NAMALWA (cell line): ENCODE results near the gene SLCO3A1.

Source experiments
- DNase-seq: peaks from one replicate; pipeline ENCODE4 v3.0.0-alpha.2; 2015; ENCODE audit warnings: low spot score

SLCO3A1 gene

GRCh38 chr15:91861223-91861622 lies 7.7 kb downstream of the SLCO3A1 start:
- DNase-seq, result peak; percentile 65

GRCh38 chr15:91862891-91863504 lies 9.5 kb downstream of the SLCO3A1 start:
- DNase-seq, result no peak

GRCh38 chr15:91863621-91864255 lies 10.2 kb downstream of the SLCO3A1 start:
- no peak for DNase-seq

- peak; percentile 63 for DNase-seq
Observed at GRCh38 chr15:91864664-91865063, 11.2 kb downstream of the SLCO3A1 start.

GRCh38 chr15:91865486-91865885 lies 12.0 kb downstream of the SLCO3A1 start:
- no peak for DNase-seq

GRCh38 chr15:91865950-91866349 lies 12.4 kb downstream of the SLCO3A1 start:
- DNase-seq, result no peak

- no peak for DNase-seq
Observed at GRCh38 chr15:91866371-91866905, 12.9 kb downstream of the SLCO3A1 start.

GRCh38 chr15:91866971-91867372 lies 13.5 kb downstream of the SLCO3A1 start:
- DNase-seq, result no peak

GRCh38 chr15:91867581-91868026 lies 14.1 kb downstream of the SLCO3A1 start:
- DNase-seq, result no peak

- DNase-seq, result no peak
Observed at GRCh38 chr15:91870876-91871537, 17.5 kb downstream of the SLCO3A1 start.

GRCh38 chr15:91871837-91872236 lies 18.3 kb downstream of the SLCO3A1 start:
- DNase-seq, result no peak

GRCh38 chr15:91872356-91873137 lies 19.0 kb downstream of the SLCO3A1 start:
- no peak for DNase-seq

- no peak for DNase-seq
Observed at GRCh38 chr15:91873138-91873536, 19.6 kb downstream of the SLCO3A1 start.

- no peak for DNase-seq
Observed at GRCh38 chr15:91874171-91874570, 20.7 kb downstream of the SLCO3A1 start.

GRCh38 chr15:91874992-91875660 lies 21.6 kb downstream of the SLCO3A1 start:
- DNase-seq, result no peak

GRCh38 chr15:91876187-91876586 lies 22.7 kb downstream of the SLCO3A1 start:
- no peak for DNase-seq

GRCh38 chr15:91878319-91878870 lies 24.9 kb downstream of the SLCO3A1 start:
- no peak for DNase-seq

GRCh38 chr15:91879158-91879557 lies 25.6 kb downstream of the SLCO3A1 start:
- DNase-seq, result peak; percentile 20

- no peak for DNase-seq
Observed at GRCh38 chr15:91880373-91880772, 26.9 kb downstream of the SLCO3A1 start.

GRCh38 chr15:91881569-91882297 lies 28.2 kb downstream of the SLCO3A1 start:
- no peak for DNase-seq
